MM.1S (cell line): Measurements from ENCODE around the gene KAZALD1.
A peak's percentile ranks its signal among the peaks of the same experiment; 100 is the strongest.

Experiments used
- DNase-seq: peaks from one replicate; pipeline ENCODE4 v3.0.0-alpha.2; 2015
- H2AFZ ChIP-seq: fragments of 300-600 bp; sonication (generic); 2 replicates; pipeline ENCODE4 v1.6.0; 2016; ENCODE audit warnings: antibody characterized with exemption, low read length
- H3F3A ChIP-seq: fragments of 300-600 bp; sonication (generic); 2 replicates; pipeline ENCODE4 v1.6.1; 2016; ENCODE audit warnings: mild to moderate bottlenecking, antibody characterized with exemption, low read length, moderate library complexity, mixed read lengths; ENCODE audit not compliant: insufficient read depth
- H3K27ac ChIP-seq: fragments of 300-600 bp; sonication (generic); 2 replicates; pipeline ENCODE4 v1.5.1; 2016; ENCODE audit warnings: mild to moderate bottlenecking, low read length
- H3K27me3 ChIP-seq: fragments of 300-600 bp; sonication (generic); replicated peaks from 2 replicates; pipeline ENCODE4 v1.6.0; 2016; ENCODE audit warnings: low read length; ENCODE audit not compliant: insufficient read depth
- H3K36me3 ChIP-seq: fragments of 300-600 bp; sonication (generic); replicated peaks from 2 replicates; pipeline ENCODE4 v1.6.1; 2016; ENCODE audit warnings: mild to moderate bottlenecking, low read length, mixed read lengths; ENCODE audit not compliant: insufficient read depth
- H3K4me1 ChIP-seq: fragments of 300-600 bp; sonication (generic); 2 replicates; pipeline ENCODE4 v1.6.1; 2016; ENCODE audit warnings: low read length, mixed read lengths
- H3K4me2 ChIP-seq: fragments of 300-600 bp; sonication (generic); 2 replicates; pipeline ENCODE4 v1.6.0; 2016; ENCODE audit warnings: low read depth, low read length
- H3K4me3 ChIP-seq: fragments of 300-600 bp; sonication (generic); 2 replicates; pipeline ENCODE4 v1.5.1; 2016; ENCODE audit warnings: low read length, mixed read lengths
- H3K79me2 ChIP-seq: fragments of 300-600 bp; sonication (generic); 2 replicates; pipeline ENCODE4 v1.6.1; 2016; ENCODE audit warnings: mixed run types, low read length, mixed read lengths
- H3K9ac ChIP-seq: fragments of 300-600 bp; sonication (generic); 2 replicates; pipeline ENCODE4 v1.6.1; 2016; ENCODE audit warnings: low read length, mixed read lengths
- H3K9me2 ChIP-seq: fragments of 300-600 bp; sonication (generic); replicated peaks from 2 replicates; pipeline ENCODE4 v1.6.1; 2016; ENCODE audit warnings: mild to moderate bottlenecking, low read length, mixed read lengths; ENCODE audit not compliant: insufficient read depth
- H3K9me3 ChIP-seq: fragments of 300-600 bp; sonication (generic); replicated peaks from 2 replicates; pipeline ENCODE4 v1.6.1; 2016; ENCODE audit warnings: mild to moderate bottlenecking, low read length, mixed read lengths; ENCODE audit not compliant: insufficient read depth
- H4K20me1 ChIP-seq: fragments of 300-600 bp; sonication (generic); 2 replicates; pipeline ENCODE4 v1.6.1; 2016; ENCODE audit warnings: mild to moderate bottlenecking, low read length, moderate library complexity, mixed read lengths; ENCODE audit not compliant: insufficient read depth
- CTCF ChIP-seq: fragments of 300-600 bp; sonication (generic); IDR thresholded peaks from 2 replicates; pipeline ENCODE4 v1.5.1; 2016; ENCODE audit warnings: antibody characterized with exemption, low read length, mixed read lengths
- EZH2 ChIP-seq: fragments of 300-600 bp; sonication (generic); optimal IDR thresholded peaks from 2 replicates; pipeline ENCODE3; 2017; ENCODE audit warnings: low read depth, mild to moderate bottlenecking, antibody characterized with exemption, low read length, mixed read lengths
- EZH2phosphoT487 ChIP-seq: fragments of 300-600 bp; sonication (generic); IDR thresholded peaks from 2 replicates; pipeline ENCODE4 v1.6.1; 2018; ENCODE audit warnings: antibody characterized with exemption, low read length

Gene KAZALD1

GRCh38 chr10:101066896-101067355, 5.1 kb downstream of the KAZALD1 start:
- H3K9me3 ChIP-seq: no peaks in the 10 kb centered on the region
- no peaks in the 10 kb centered on the region for H4K20me1 ChIP-seq
- H3K4me2 ChIP-seq: peak overlapping the region; percentile 96
- H3K4me1 ChIP-seq: peaks cover 21% of the 10 kb centered on the region
- no peaks in the 10 kb centered on the region for H3K79me2 ChIP-seq
- no peaks in the 10 kb centered on the region for H3K9me2 ChIP-seq
- H3K36me3 ChIP-seq: no peaks in the 10 kb centered on the region
- peak overlapping the region; percentile 38; the same call in 1 of the 2 replicates for H3K9ac ChIP-seq
- no peaks in the 10 kb centered on the region for H3K27me3 ChIP-seq
- H2AFZ ChIP-seq: peak overlapping the region; percentile 89
- TF ChIP-seq EZH2phosphoT487 (no peak), CTCF (no peak), EZH2 (no peak)
- H3K4me3 ChIP-seq: peak overlapping the region; percentile 73
- H3K27ac ChIP-seq: no peak overlapping the region
- DNase-seq: no peak
- peaks cover 7% of the 10 kb centered on the region; the same call in 1 of the 2 replicates for H3F3A ChIP-seq

- DNase-seq: peak; percentile 89
- H3K9me3 ChIP-seq: no peaks in the 10 kb centered on the region
- H2AFZ ChIP-seq: peak overlapping the region; percentile 60
- H3K4me1 ChIP-seq: peaks cover 19% of the 10 kb centered on the region
- no peaks in the 10 kb centered on the region for H4K20me1 ChIP-seq
- peak overlapping the region; percentile 38; the same call in 1 of the 2 replicates for H3K9ac ChIP-seq
- no peak overlapping the region; the same call in 1 of the 2 replicates for H3K27ac ChIP-seq
- peaks cover 6% of the 10 kb centered on the region; the same call in 1 of the 2 replicates for H3F3A ChIP-seq
- peak; percentile 81 for TF ChIP-seq CTCF
- no peak for TF ChIP-seq EZH2phosphoT487
- no peak for TF ChIP-seq EZH2
- H3K9me2 ChIP-seq: no peaks in the 10 kb centered on the region
- peak overlapping the region; percentile 66 for H3K4me3 ChIP-seq
- no peaks in the 10 kb centered on the region for H3K27me3 ChIP-seq
- H3K79me2 ChIP-seq: no peaks in the 10 kb centered on the region
- no peaks in the 10 kb centered on the region for H3K36me3 ChIP-seq
- peak overlapping the region; percentile 76 for H3K4me2 ChIP-seq
Measured at GRCh38 chr10:101067356-101068083, 5.7 kb downstream of the KAZALD1 start.

- H3K79me2 ChIP-seq: no peaks in the 10 kb centered on the region
Measured at GRCh38 chr10:101069441-101069840, 7.7 kb downstream of the KAZALD1 start.

More at GRCh38 chr10:101069441-101069840, 7.7 kb downstream of the KAZALD1 start:
- no peak for DNase-seq
- no peak for TF ChIP-seq EZH2phosphoT487
- no peak for TF ChIP-seq EZH2
- TF ChIP-seq CTCF: no peak
- Histone ChIP-seq H3F3A (peaks cover 6% of the 10 kb centered on the region; the same call in 1 of the 2 replicates), H3K27ac (no peak overlapping the region), H3K27me3 (no peaks in the 10 kb centered on the region), H3K9me2 (no peaks in the 10 kb centered on the region), H2AFZ (no peak overlapping the region), H3K4me3 (no peak overlapping the region), H3K9ac (no peak overlapping the region), H4K20me1 (no peaks in the 10 kb centered on the region), H3K4me2 (no peak overlapping the region), H3K9me3 (no peaks in the 10 kb centered on the region), H3K36me3 (no peaks in the 10 kb centered on the region), H3K4me1 (peaks cover 19% of the 10 kb centered on the region)
